ENCODE results near the gene KCNJ1. TPM values are rescaled to one million over a fixed set of nuclear protein-coding genes. Genes with fewer than 3 reads are reported as not detected.

KCNJ1 gene
- total and polyA plus RNA-seq, 10 of the 15 experiments (the other 5 are each of a cell fraction or from before 2014, with no cell fraction given) = not detected

GRCh38 chr11:128916037-128916572 is 49.0 kb upstream of the KCNJ1 start:
- BruUV-seq (replicated peaks) = no TSS peak
- DNase-seq (ENCODE audit: low read depth, low spot score) (no peak), ATAC-seq (no peak), FAIRE-seq (no peak)
- ChIA-PET RAD21 (ENCODE audit: unreplicated experiment) (no interaction called here), POLR2A (no interaction called here), CTCF (interaction anchor here (1.2 kb wide), 1 partner anchor 14 kb away, joined by 3 read pairs; no protein-coding TSS in a partner anchor), SMC1A (ENCODE audit: uncharacterized antibody, unreplicated experiment) (interaction anchor here (1.2 kb wide), 1 partner anchor 8 kb away, joined by 4 read pairs; no protein-coding TSS in a partner anchor)
- H2AFZ ChIP-seq (ENCODE audit: control insufficient read depth, low read depth, low read length) = no peak overlapping the region
- TF ChIP-seq TCF12 (IDR thresholded peaks at IDR 0.05; ENCODE audit: low read depth, low read length) (no peak), KDM1A (IDR thresholded peaks at IDR 0.05; ENCODE audit: borderline replicate concordance) (no peak), STAT1 (conservative IDR thresholded peaks at IDR 0.05) (no peak), ZNF24 (IDR thresholded peaks at IDR 0.05) (no peak), BMI1 (IDR thresholded peaks at IDR 0.05; ENCODE audit: borderline replicate concordance) (no peak), NR2C1 (IDR thresholded peaks at IDR 0.05) (no peak), SREBF2 (IDR thresholded peaks at IDR 0.05; ENCODE audit: low read length) (no peak), HDAC2 (IDR thresholded peaks at IDR 0.05) (no peak), KAT2A (conservative IDR thresholded peaks at IDR 0.05; ENCODE audit: control insufficient read depth, low read depth, low read length) (no peak), ZBTB40 (IDR thresholded peaks at IDR 0.05; ENCODE audit: borderline replicate concordance) (no peak), TAF1 (IDR thresholded peaks at IDR 0.05; ENCODE audit: borderline replicate concordance, low read depth, low read length) (no peak), HDAC6 (IDR thresholded peaks at IDR 0.05; ENCODE audit: unreplicated experiment) (no peak), SMAD1 (IDR thresholded peaks at IDR 0.05; ENCODE audit: low read depth, partially characterized antibody) (no peak)
- no peak overlapping the region for H3K4me3 ChIP-seq
- in situ Hi-C loops (cut with MboI) = no loop called here
- H3K4me2 ChIP-seq (ENCODE audit: control insufficient read depth, insufficient read depth) = no peak overlapping the region
- no peaks in the 10 kb centered on the region for H3K9me3 ChIP-seq (replicated peaks; ENCODE audit: control insufficient read depth, insufficient read depth, low read length)
- H4K20me1 ChIP-seq (ENCODE audit: control insufficient read depth, insufficient read depth) = no peaks in the 10 kb centered on the region
- 31% methylated on average over 3 of the region's 3 CpGs for WGBS (ENCODE audit: insufficient coverage, insufficient replicate concordance, low lambda C conversion rate, missing lambda C conversion rate)
- H3K4me1 ChIP-seq (ENCODE audit: control insufficient read depth, insufficient read depth, low read length) = no peaks in the 10 kb centered on the region
- no peaks in the 10 kb centered on the region for H3K79me2 ChIP-seq (ENCODE audit: control insufficient read depth, insufficient read depth, low read length)
- no peak overlapping the region for H3K27ac ChIP-seq (ENCODE audit: control insufficient read depth, insufficient read depth)
- intact Hi-C loops (cut with micrococcal nuclease; ENCODE audit: unreplicated experiment) = no loop called here
- H3K36me3 ChIP-seq (ENCODE audit: control insufficient read depth in 2 of 2, insufficient read depth in 2 of 2, low read length in 1 of 2) = no peaks in the 10 kb centered on the region
- H3K27me3 ChIP-seq (replicated peaks in 1 of 2; ENCODE audit: control insufficient read depth in 2 of 2, insufficient read depth in 2 of 2, low read length in 1 of 2) = peaks cover 0 to 3% of the 10 kb centered on the region in 2 experiments; a peak in 3 of 4 replicates
- H3K9ac ChIP-seq (ENCODE audit: control insufficient read depth, insufficient read depth, low read length) = no peak overlapping the region

Measured in GM12878 (cell line).